PC-9 (cell line): ENCODE measurements around the gene B4GALT1. TPM values are rescaled to one million over a fixed set of nuclear protein-coding genes. Genes with fewer than 3 reads are reported as not detected.

Source experiments
- BruUV-seq: library from RNA; stranded (reverse); fragments of 400-500 nt; replicated peaks from 2 replicates; lab custom pipeline; 2021; lab: Mats Ljungman, UMichigan
- CTCF ChIA-PET: fragments of 300-600 bp; sonication (Branson Sonifier 250); formaldehyde crosslinking; loops from one replicate; lab custom pipeline; 2022; ENCODE audit warnings: antibody characterized with exemption; lab: Charles Lee
- POLR2A ChIA-PET: fragments of 300-600 bp; sonication (Branson Sonifier 250); formaldehyde crosslinking; loops from one replicate; lab custom pipeline; 2022; ENCODE audit warnings: antibody characterized with exemption; ENCODE audit not compliant: unreplicated experiment; lab: Charles Lee
- DNase-seq, 2 experiments: peaks; one replicate each; pipeline versions ENCODE4 v3.0.0 to v3.0.0-alpha.2; 2015 to 2022; ENCODE audit warnings: mixed read lengths in 1 of 2
- H2AFZ ChIP-seq: fragments of 200-600 bp; sonication (generic); 2 replicates; pipeline ENCODE4 v1.8.1; 2017; ENCODE audit warnings: antibody characterized with exemption
- H3F3A ChIP-seq: fragments of 200-600 bp; sonication (generic); 2 replicates; pipeline ENCODE4 v1.8.1; 2017; ENCODE audit warnings: antibody characterized with exemption, mild to moderate bottlenecking, low read depth; ENCODE audit not compliant: insufficient read depth
- H3K27ac ChIP-seq: fragments of 200-600 bp; sonication (generic); 2 replicates; pipeline ENCODE4 v1.6.1; 2016; ENCODE audit warnings: mixed run types
- H3K27me3 ChIP-seq: fragments of 200-600 bp; sonication (generic); 2 replicates; pipeline ENCODE4 v1.6.1; 2016; ENCODE audit warnings: low read depth, mixed run types; ENCODE audit not compliant: insufficient read depth
- H3K36me3 ChIP-seq: fragments of 200-600 bp; sonication (generic); 2 replicates; pipeline ENCODE4 v1.6.1; 2016; ENCODE audit warnings: low read depth, mixed run types
- H3K4me1 ChIP-seq: fragments of 200-600 bp; sonication (generic); replicated peaks from 2 replicates; pipeline ENCODE4 v1.6.1; 2016; ENCODE audit warnings: mixed run types; ENCODE audit not compliant: insufficient read depth
- H3K4me2 ChIP-seq: fragments of 200-600 bp; sonication (generic); 2 replicates; pipeline ENCODE4 v1.6.1; 2017; ENCODE audit warnings: mixed run types
- H3K4me3 ChIP-seq: fragments of 200-600 bp; sonication (generic); 2 replicates; pipeline ENCODE4 v1.6.1; 2016; ENCODE audit warnings: mixed run types
- H3K79me2 ChIP-seq: fragments of 200-600 bp; sonication (generic); 2 replicates; pipeline ENCODE4 v1.6.1; 2017; ENCODE audit warnings: low read depth, mixed run types
- H3K9me2 ChIP-seq: fragments of 200-600 bp; sonication (generic); 2 replicates; pipeline ENCODE4 v1.8.1; 2017; ENCODE audit warnings: mild to moderate bottlenecking; ENCODE audit not compliant: insufficient read depth
- H3K9me3 ChIP-seq: fragments of 200-600 bp; sonication (generic); 2 replicates; pipeline ENCODE4 v1.8.1; 2016; ENCODE audit warnings: low read depth; ENCODE audit not compliant: insufficient read depth
- H4K20me1 ChIP-seq: fragments of 200-600 bp; sonication (generic); 2 replicates; pipeline ENCODE4 v1.8.1; 2017; ENCODE audit not compliant: insufficient read depth
- EZH2 ChIP-seq: fragments of 200-600 bp; sonication (generic); IDR thresholded peaks from 2 replicates; pipeline ENCODE4 v1.8.0; 2017; ENCODE audit warnings: antibody characterized with exemption, low read depth
- intact Hi-C: fragments of 100-400 bp; cut with micrococcal nuclease; formaldehyde crosslinking; loops from one replicate; pipeline ENCODE4 v1.10.0; 2022; ENCODE audit not compliant: unreplicated experiment
- total RNA-seq: library from RNA; stranded (reverse); gene quantifications from 2 replicates; pipeline ENCODE4 v1.2.3, GENCODE V29; 2021
- TF ChIP-seq, protein P1 (sequence below): fragments of 200-600 bp; sonication (generic); conservative IDR thresholded peaks from 2 replicates; pipeline ENCODE4 v1.6.1; 2017; ENCODE audit warnings: mixed run types, antibody characterized with exemption, mild to moderate bottlenecking, moderate library complexity

The B4GALT1 gene
- total RNA-seq, 1 experiment from 2014 or later = 87.2 TPM

DNA sequence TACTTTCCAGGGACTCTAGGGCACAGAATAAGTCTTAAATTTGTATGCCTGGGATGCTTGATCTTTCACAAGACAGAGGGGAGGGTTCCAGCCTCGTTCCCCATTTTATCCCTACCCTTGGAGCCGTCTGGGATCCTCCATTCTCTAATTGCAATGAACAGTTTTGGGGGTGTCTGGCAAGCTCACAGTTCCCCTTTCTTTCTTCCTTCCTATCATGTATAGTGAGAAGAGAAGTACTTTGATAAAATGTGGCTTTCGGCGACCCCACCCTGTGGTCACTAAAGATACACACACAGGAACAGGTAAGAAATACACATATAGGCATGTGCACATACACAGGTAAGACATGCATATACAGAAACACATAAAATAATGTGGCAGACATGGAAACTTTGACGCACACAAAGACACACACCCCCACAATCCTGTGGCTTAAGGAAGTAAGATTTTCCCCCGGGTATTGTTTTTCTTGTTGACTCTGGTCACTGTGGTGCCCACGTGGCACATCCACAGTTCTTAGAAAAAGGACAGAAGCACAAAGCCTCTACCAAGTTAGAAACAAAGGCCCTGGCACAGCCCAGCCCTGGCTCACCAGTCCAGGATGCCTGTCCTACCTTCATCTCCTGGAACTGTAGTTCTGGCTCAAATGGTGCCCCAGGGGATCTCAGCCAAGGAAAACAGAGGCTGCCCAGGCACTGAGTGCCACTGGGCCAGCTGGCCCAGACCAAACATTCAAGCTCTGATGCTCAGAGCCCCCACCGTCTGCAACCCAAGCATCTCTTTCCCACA lies 84.4 kb downstream of the B4GALT1 start:
- POLR2A ChIA-PET = no interaction called here
- CTCF ChIA-PET = no interaction called here
- Histone ChIP-seq H3K27me3 (no peaks in the 10 kb centered on the region), H4K20me1 (no peaks in the 10 kb centered on the region), H3K4me3 (no peak overlapping the region), H2AFZ (no peak overlapping the region), H3K9me3 (no peaks in the 10 kb centered on the region), H3F3A (peaks cover under 1% of the 10 kb centered on the region; the same call in 1 of the 2 replicates), H3K79me2 (no peaks in the 10 kb centered on the region), H3K36me3 (no peaks in the 10 kb centered on the region), H3K9me2 (no peaks in the 10 kb centered on the region), H3K4me2 (no peak overlapping the region), H3K27ac (no peak overlapping the region), H3K4me1 (peaks cover 17% of the 10 kb centered on the region)
- no peak for DNase-seq
- no TSS peak for BruUV-seq
- no peak for TF ChIP-seq EZH2
- intact Hi-C loops = loop anchor here (2.0 kb wide), 1 partner anchor 24 kb away; no protein-coding TSS in a partner anchor

DNA sequence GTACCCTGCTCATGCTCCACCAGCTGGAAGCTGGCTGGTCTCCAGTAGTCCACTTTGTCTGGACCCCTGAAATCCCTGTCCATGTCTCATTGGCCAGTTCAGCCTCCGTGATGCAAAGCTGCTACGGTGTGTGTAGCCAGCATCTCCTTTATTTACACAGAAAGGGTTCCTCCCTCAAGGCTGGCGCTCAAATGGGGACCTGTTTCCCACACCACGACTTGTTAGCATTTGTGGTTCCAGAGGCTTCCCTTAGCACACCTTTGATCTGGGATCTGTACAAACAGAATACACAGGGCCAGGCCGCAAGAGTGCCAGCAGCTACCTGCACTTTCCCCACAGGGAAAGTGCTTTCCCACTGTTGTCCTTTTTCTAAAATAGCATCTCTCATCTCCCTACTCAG lies 85.0 kb downstream of the B4GALT1 start:
- Histone ChIP-seq H3K9me2 (no peaks in the 10 kb centered on the region), H3K27me3 (no peaks in the 10 kb centered on the region), H3K4me2 (no peak overlapping the region), H3F3A (peaks cover 4% of the 10 kb centered on the region; the same call in 1 of the 2 replicates), H3K36me3 (no peaks in the 10 kb centered on the region), H3K9me3 (no peaks in the 10 kb centered on the region), H3K4me3 (no peak overlapping the region), H2AFZ (no peak overlapping the region), H4K20me1 (no peaks in the 10 kb centered on the region), H3K79me2 (no peaks in the 10 kb centered on the region), H3K4me1 (peaks cover 17% of the 10 kb centered on the region), H3K27ac (no peak overlapping the region)
- TF ChIP-seq, protein P1, sequence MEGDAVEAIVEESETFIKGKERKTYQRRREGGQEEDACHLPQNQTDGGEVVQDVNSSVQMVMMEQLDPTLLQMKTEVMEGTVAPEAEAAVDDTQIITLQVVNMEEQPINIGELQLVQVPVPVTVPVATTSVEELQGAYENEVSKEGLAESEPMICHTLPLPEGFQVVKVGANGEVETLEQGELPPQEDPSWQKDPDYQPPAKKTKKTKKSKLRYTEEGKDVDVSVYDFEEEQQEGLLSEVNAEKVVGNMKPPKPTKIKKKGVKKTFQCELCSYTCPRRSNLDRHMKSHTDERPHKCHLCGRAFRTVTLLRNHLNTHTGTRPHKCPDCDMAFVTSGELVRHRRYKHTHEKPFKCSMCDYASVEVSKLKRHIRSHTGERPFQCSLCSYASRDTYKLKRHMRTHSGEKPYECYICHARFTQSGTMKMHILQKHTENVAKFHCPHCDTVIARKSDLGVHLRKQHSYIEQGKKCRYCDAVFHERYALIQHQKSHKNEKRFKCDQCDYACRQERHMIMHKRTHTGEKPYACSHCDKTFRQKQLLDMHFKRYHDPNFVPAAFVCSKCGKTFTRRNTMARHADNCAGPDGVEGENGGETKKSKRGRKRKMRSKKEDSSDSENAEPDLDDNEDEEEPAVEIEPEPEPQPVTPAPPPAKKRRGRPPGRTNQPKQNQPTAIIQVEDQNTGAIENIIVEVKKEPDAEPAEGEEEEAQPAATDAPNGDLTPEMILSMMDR = no peak
- TF ChIP-seq EZH2 = no peak
- no peak for DNase-seq
- intact Hi-C loops = loop anchor here (2.0 kb wide), 1 partner anchor 25 kb away; no protein-coding TSS in a partner anchor
- POLR2A ChIA-PET = no interaction called here
- CTCF ChIA-PET = no interaction called here
- BruUV-seq = no TSS peak

DNA sequence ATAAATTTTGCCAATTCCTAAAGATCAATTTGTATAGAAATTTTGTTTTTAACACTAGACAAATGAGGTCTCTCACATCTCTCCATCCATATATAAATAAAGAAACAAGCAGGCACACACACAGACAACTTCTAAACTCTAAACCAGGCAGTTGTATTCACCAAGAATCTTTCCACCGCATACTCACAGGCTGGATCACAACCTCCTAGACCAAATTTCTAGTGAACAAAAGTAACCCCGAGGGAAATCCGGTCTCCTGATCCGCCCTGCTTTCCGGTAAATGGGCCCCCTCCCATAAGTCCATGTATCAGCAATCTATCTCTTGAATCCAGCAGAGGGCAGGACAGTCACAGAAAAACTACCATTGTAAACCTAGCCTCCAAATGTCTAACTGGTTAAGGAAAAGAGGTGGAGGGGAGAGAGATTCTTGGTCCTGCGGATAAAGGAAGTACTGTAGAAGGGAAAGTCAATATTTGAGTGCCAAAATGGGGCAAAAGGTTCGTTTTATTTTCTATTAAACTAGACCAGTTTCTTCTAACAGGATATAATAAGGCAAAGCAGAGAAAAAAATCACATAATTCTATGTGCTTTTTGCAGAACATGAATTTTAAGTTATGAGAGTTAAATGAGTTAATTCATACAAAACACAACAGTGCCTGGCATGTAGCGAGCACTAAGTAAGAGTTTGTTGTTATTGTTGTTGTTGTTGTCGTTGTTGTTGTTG lies 85.8 kb downstream of the B4GALT1 start:
- Histone ChIP-seq H3K4me3 (no peak overlapping the region), H3F3A (peaks cover 7% of the 10 kb centered on the region; the same call in 1 of the 2 replicates), H2AFZ (peak overlapping the region; percentile 48; the same call in 1 of the 2 replicates), H3K9me2 (no peaks in the 10 kb centered on the region), H3K79me2 (peaks cover 2% of the 10 kb centered on the region), H4K20me1 (no peaks in the 10 kb centered on the region), H3K9me3 (no peaks in the 10 kb centered on the region), H3K4me2 (peak overlapping the region; percentile 72), H3K36me3 (no peaks in the 10 kb centered on the region), H3K27me3 (no peaks in the 10 kb centered on the region), H3K27ac (no peak overlapping the region), H3K4me1 (peaks cover 17% of the 10 kb centered on the region)
- BruUV-seq = no TSS peak
- TF ChIP-seq EZH2 = no peak
- TF ChIP-seq, protein P1 = peak; percentile 77
- POLR2A ChIA-PET = no interaction called here
- CTCF ChIA-PET = no interaction called here
- intact Hi-C loops = loop anchor here (1.0 to 2.0 kb wide), 3 partner anchors 50 to 144 kb away; no protein-coding TSS in a partner anchor
- peak; percentile 49 to 56 for DNase-seq
